HepG2 (cell line): ENCODE data around the gene CDH1. TPM values are rescaled to one million over a fixed set of nuclear protein-coding genes. Genes with fewer than 3 reads are reported as not detected.
A peak's percentile ranks its signal among the peaks of the same experiment; 100 is the strongest.

Experiments
- ATAC-seq: fragments of 200-7000 bp; cut with Tn5 transposase; 3 replicates; pipeline ENCODE4 v1.9.1; 2020; ENCODE audit warnings: mild to moderate bottlenecking, moderate library complexity
- BruUV-seq: library from RNA; stranded (reverse); fragments of 400-500 nt; replicated peaks from 2 replicates; lab custom pipeline; 2021; lab: Mats Ljungman, UMichigan
- CTCF ChIA-PET: fragments of 300-600 bp; formaldehyde crosslinking; extraction: SDS; loops from one replicate; lab custom pipeline; 2021; ENCODE audit warnings: low total read pairs, inconsistent platforms, low intra/inter-chr PET ratio; lab: Yijun Ruan, JAX
- POLR2A ChIA-PET: fragments of 350-600 bp; sonication (Branson Sonifier 250); formaldehyde crosslinking; loops from one replicate; lab custom pipeline; 2020; ENCODE audit warnings: antibody characterized with exemption, inconsistent platforms; lab: Yijun Ruan, JAX
- DNase-seq: peaks from one replicate; pipeline ENCODE4 v3.0.0-alpha.2; 2015; ENCODE audit warnings: low spot score
- FAIRE-seq: peaks from 3 replicates; lab custom pipeline; 2011; peaks lifted over from hg19 to GRCh38; lab: Jason Lieb, UNC
- H2AFZ ChIP-seq: one replicate; pipeline ENCODE4 v1.6.1; 2011; ENCODE audit warnings: low read length, inconsistent platforms
- H3K27ac ChIP-seq: fragments of 300-600 bp; 3 replicates; pipeline ENCODE4 v1.8.0; 2011; ENCODE audit warnings: mixed run types, mild to moderate bottlenecking, mixed read lengths, low read length, inconsistent platforms; ENCODE audit not compliant: insufficient read depth; ENCODE audit errors: extremely low read length
- H3K27me3 ChIP-seq, 2 experiments: fragments of 200-600 bp in 1 of 2; 2 replicates in 1 of 2; 3 replicates in 1 of 2; pipeline versions ENCODE4 v1.6.0 to v1.8.0; 2011; ENCODE audit warnings: low read length in 2 of 2, mild to moderate bottlenecking in 2 of 2, moderate library complexity in 2 of 2, inconsistent platforms in 1 of 2; ENCODE audit not compliant: insufficient read depth in 2 of 2, control insufficient read depth in 1 of 2
- H3K36me3 ChIP-seq, 2 experiments: fragments of 200-600 bp in 1 of 2; replicated peaks in 1 of 2; 2 replicates in 1 of 2; 3 replicates in 1 of 2; pipeline versions ENCODE4 v1.5.1 to v1.8.0; 2011; ENCODE audit warnings: low read length in 2 of 2, inconsistent platforms in 1 of 2; ENCODE audit not compliant: insufficient read depth in 2 of 2, control insufficient read depth in 1 of 2
- H3K4me1 ChIP-seq: 2 replicates; pipeline ENCODE4 v1.5.1; 2012; ENCODE audit warnings: low read length, inconsistent platforms; ENCODE audit not compliant: insufficient read depth
- H3K4me2 ChIP-seq: 2 replicates; pipeline ENCODE4 v1.6.0; 2011; ENCODE audit warnings: low read depth, low read length, inconsistent platforms
- H3K4me3 ChIP-seq, 3 experiments: fragments of 200-600 bp in 1 of 3; sonication (generic), shearing (Covaris generic) in 1 of 3; replicated peaks in 1 of 3; 2 replicates each; pipeline ENCODE4 v1.5.1; 2011 to 2016; ENCODE audit warnings: low read length in 3 of 3, inconsistent platforms in 2 of 3, low read depth in 2 of 3, mild to moderate bottlenecking in 2 of 3, control low read depth in 1 of 3, mixed read lengths in 1 of 3; ENCODE audit not compliant: insufficient read depth in 1 of 3
- H3K79me2 ChIP-seq: one replicate; pipeline ENCODE4 v1.6.1; 2011; ENCODE audit warnings: low read length, inconsistent platforms; ENCODE audit not compliant: insufficient read depth
- H3K9ac ChIP-seq: 2 replicates; pipeline ENCODE4 v1.6.0; 2011; ENCODE audit warnings: mild to moderate bottlenecking, low read depth, low read length, inconsistent platforms; ENCODE audit not compliant: insufficient read depth
- H3K9me3 ChIP-seq: 2 replicates; pipeline ENCODE4 v1.5.1; 2012; ENCODE audit warnings: mild to moderate bottlenecking, low read length
- H4K20me1 ChIP-seq: 2 replicates; pipeline ENCODE4 v1.6.0; 2011; ENCODE audit warnings: inconsistent platforms, mild to moderate bottlenecking, low read length, moderate library complexity; ENCODE audit not compliant: insufficient read depth
- BRD4 ChIP-seq: sonication (generic); formaldehyde crosslinking; IDR thresholded peaks from 2 replicates; pipeline ENCODE4 v1.4.0; 2020; ENCODE audit warnings: missing genetic modification reagents
- DMTF1 ChIP-seq: sonication (generic); formaldehyde crosslinking; IDR thresholded peaks from 2 replicates; pipeline ENCODE4 v1.4.0; 2020; ENCODE audit warnings: mild to moderate bottlenecking, missing genetic modification reagents
- FOSL1 ChIP-seq: sonication (generic); formaldehyde crosslinking; IDR thresholded peaks from 2 replicates; pipeline ENCODE4 v1.9.0; 2021; ENCODE audit warnings: missing genetic modification reagents, borderline replicate concordance
- FUBP1 ChIP-seq: sonication (generic); formaldehyde crosslinking; IDR thresholded peaks from 2 replicates; pipeline ENCODE4 v1.5.1; 2020; ENCODE audit warnings: missing genetic modification reagents, mild to moderate bottlenecking, borderline replicate concordance
- HOXA3 ChIP-seq: sonication (generic); formaldehyde crosslinking; IDR thresholded peaks from 2 replicates; pipeline ENCODE4 v1.5.0; 2020; ENCODE audit warnings: missing genetic modification reagents
- RBM39 ChIP-seq: fragments of 200-400 bp; formaldehyde crosslinking; IDR thresholded peaks from one replicate; pipeline ENCODE4 v1.6.1; 2018; ENCODE audit warnings: antibody characterized with exemption, mild to moderate bottlenecking, low read depth, low read length; ENCODE audit not compliant: poor library complexity, severe bottlenecking
- STAT6 ChIP-seq: sonication (generic); formaldehyde crosslinking; IDR thresholded peaks from 2 replicates; pipeline ENCODE4 v1.4.0; 2020; ENCODE audit warnings: missing genetic modification reagents, mild to moderate bottlenecking, borderline replicate concordance
- XBP1 ChIP-seq: sonication (generic); formaldehyde crosslinking; IDR thresholded peaks from 2 replicates; pipeline ENCODE4 v1.5.0; 2020; ENCODE audit warnings: missing genetic modification reagents
- ZC3H4 ChIP-seq: sonication (generic); formaldehyde crosslinking; IDR thresholded peaks from 2 replicates; pipeline ENCODE4 v1.4.0; 2020; ENCODE audit warnings: missing genetic modification reagents, borderline replicate concordance
- ZNF547 ChIP-seq: sonication (generic); formaldehyde crosslinking; IDR thresholded peaks from 2 replicates; pipeline ENCODE4 v1.5.1; 2020; ENCODE audit warnings: mild to moderate bottlenecking, missing genetic modification reagents
- ZNF569 ChIP-seq: sonication (generic); formaldehyde crosslinking; IDR thresholded peaks from 2 replicates; pipeline ENCODE4 v1.5.0; 2020; ENCODE audit warnings: mild to moderate bottlenecking, missing genetic modification reagents, moderate library complexity, borderline replicate concordance
- ZNF678 ChIP-seq: sonication (generic); formaldehyde crosslinking; IDR thresholded peaks from 2 replicates; pipeline ENCODE4 v1.4.0; 2020; ENCODE audit warnings: mild to moderate bottlenecking, missing genetic modification reagents
- ZNF737 ChIP-seq: sonication (generic); formaldehyde crosslinking; IDR thresholded peaks from 2 replicates; pipeline ENCODE4 v1.5.0; 2020; ENCODE audit warnings: missing genetic modification reagents, mild to moderate bottlenecking, borderline replicate concordance
- ZSCAN12 ChIP-seq: sonication (generic); formaldehyde crosslinking; IDR thresholded peaks from 2 replicates; pipeline ENCODE4 v1.9.0; 2021; ENCODE audit warnings: mild to moderate bottlenecking, missing genetic modification reagents
- WGBS: methylation state at CpG from one replicate; pipeline ENCODE4 v1.1.6; 2017; ENCODE audit warnings: low lambda C conversion rate; 5-methylcytosine and 5-hydroxymethylcytosine counted together
- in situ Hi-C: cut with HindIII; loops from 2 replicates; pipeline ENCODE4 v1.10.0; 2017; ENCODE audit warnings: low pct_unique_long_range_greater_than_20kb; ENCODE audit not compliant: extremely low pct_ligation_motif_present
- intact Hi-C: fragments of 100-400 bp; cut with micrococcal nuclease; formaldehyde crosslinking; loops from one replicate; pipeline ENCODE4 v1.10.0; 2022; ENCODE audit not compliant: unreplicated experiment
- polyA plus RNA-seq, 8 experiments: library from polyadenylated mRNA; depleted of rRNA in 3 of 8; stranded (reverse) in 7 of 8; unstranded in 1 of 8; fragments of >200 nt; fragmentation: Illumina TruSeq in 4 of 8; extraction: Trizol in 4 of 8; gene quantifications; 2 replicates each; pipeline versions ENCODE4 v1.2.1 to v1.2.3, GENCODE V29; 2011 to 2016; ENCODE audit warnings: low read depth in 4 of 8, missing spikeins in 1 of 8, mixed read lengths in 1 of 8; ENCODE audit not compliant: insufficient read depth in 1 of 8
- total RNA-seq, 5 experiments: library from RNA; depleted of rRNA; stranded (reverse); fragments of >200 nt; fragmentation: Illumina TruSeq; extraction: Trizol; gene quantifications; 2 replicates each; pipeline ENCODE4 v1.2.3, GENCODE V29; 2016; ENCODE audit warnings: low read depth in 1 of 5

The CDH1 gene
- total and polyA plus RNA-seq, 2 of the 13 experiments (the other 11 are each of a cell fraction or from before 2014, with no cell fraction given) = 0.95 to 9.8 TPM

GRCh38 chr16:68793401-68793857 lies 56.3 kb downstream of the CDH1 start:
- peak overlapping the region; percentile 73 for H3K4me2 ChIP-seq
- POLR2A ChIA-PET = interaction anchor here (1.2 to 5.7 kb wide), 13 partner anchors 10 to 266 kb away, joined by 3 to 134 read pairs (median 4); partner anchors contain the start of gene CDH1
- H3K36me3 ChIP-seq = no peaks in the 10 kb centered on the region
- FAIRE-seq (no peak), DNase-seq (no peak), ATAC-seq (peak; percentile 29)
- no peaks in the 10 kb centered on the region for H3K27me3 ChIP-seq
- H4K20me1 ChIP-seq = no peaks in the 10 kb centered on the region
- CTCF ChIA-PET = no interaction called here
- peaks cover 63% of the 10 kb centered on the region for H3K4me1 ChIP-seq
- peak overlapping the region; percentile 95 for H3K27ac ChIP-seq
- H3K9ac ChIP-seq = peak overlapping the region; percentile 70
- TSS peak; percentile 73 for BruUV-seq
- no peaks in the 10 kb centered on the region for H3K79me2 ChIP-seq
- peak overlapping the region; percentile 12 for H2AFZ ChIP-seq
- intact Hi-C loops = loop anchor here (2.0 kb wide), 2 partner anchors 49 to 87 kb away; no protein-coding TSS in a partner anchor
- in situ Hi-C loops = loop anchor here (5.0 kb wide), 1 partner anchor 51 kb away; no protein-coding TSS in a partner anchor
- H3K4me3 ChIP-seq = peak overlapping the region in 1 of 3 experiments; percentile 42; a peak in 2 of 6 replicates
- 76% methylated on average over 8 of the region's 8 CpGs for WGBS
- H3K9me3 ChIP-seq = no peaks in the 10 kb centered on the region
- no peak for TF ChIP-seq RBM39
- TF ChIP-seq FOSL1 (CRISPR knock-in tag) = peak; percentile 7; the same call in 1 of the 2 replicates
- 0 out of 2 replicates have a peak, but pooled peaks have one; percentile 8 for TF ChIP-seq STAT6
- TF ChIP-seq ZNF737 (CRISPR knock-in tag) = 0 out of 2 replicates have a peak, but pooled peaks have one; percentile 71
- peak; percentile 23; the same call in 1 of the 2 replicates for TF ChIP-seq HOXA3 (CRISPR knock-in tag)
- 0 out of 2 replicates have a peak, but pooled peaks have one; percentile 49 for TF ChIP-seq ZNF569 (CRISPR knock-in tag)
- no peak for TF ChIP-seq ZSCAN12 (CRISPR knock-in tag)
- 0 out of 2 replicates have a peak, but pooled peaks have one; percentile 17 for TF ChIP-seq ZNF547 (CRISPR knock-in tag)
- no peak for TF ChIP-seq DMTF1 (CRISPR knock-in tag)
- 0 out of 2 replicates have a peak, but pooled peaks have one; percentile 66 for TF ChIP-seq FUBP1 (CRISPR knock-in tag)
- TF ChIP-seq BRD4 (CRISPR knock-in tag) = 0 out of 2 replicates have a peak, but pooled peaks have one; percentile 51
- 0 out of 2 replicates have a peak, but pooled peaks have one; percentile 6 for TF ChIP-seq ZNF678 (CRISPR knock-in tag)
- 0 out of 2 replicates have a peak, but pooled peaks have one; percentile 46 for TF ChIP-seq XBP1 (CRISPR knock-in tag)
- TF ChIP-seq ZC3H4 = 0 out of 2 replicates have a peak, but pooled peaks have one; percentile 47
